LNCAP (cell line): ENCODE data around the gene IL17RE.

Source experiments
- CTCF ChIP-seq: fragments of 450-650 bp; IDR thresholded peaks from 2 replicates; pipeline ENCODE4 v1.5.1; 2017; ENCODE audit warnings: mild to moderate bottlenecking

Gene IL17RE

GRCh38 chr3:9942934-9943690, 40.5 kb downstream of the IL17RE start:
- no peak for TF ChIP-seq CTCF

GRCh38 chr3:9944271-9944670, 41.6 kb downstream of the IL17RE start:
- TF ChIP-seq CTCF = no peak

- TF ChIP-seq CTCF = no peak
Observed at GRCh38 chr3:9945358-9945757, 42.7 kb downstream of the IL17RE start.

- peak; percentile 61 for TF ChIP-seq CTCF
Observed at GRCh38 chr3:9946112-9947024, 43.7 kb downstream of the IL17RE start.

- TF ChIP-seq CTCF = peak; percentile 30; the same call in 1 of the 2 replicates
Observed at GRCh38 chr3:9947025-9947995, 44.7 kb downstream of the IL17RE start.

- TF ChIP-seq CTCF = no peak
Observed at GRCh38 chr3:9948586-9948985, 45.9 kb downstream of the IL17RE start.

- no peak for TF ChIP-seq CTCF
Observed at GRCh38 chr3:9949115-9949514, 46.5 kb downstream of the IL17RE start.
